Measurements from ENCODE around the gene NHERF1.

Gene NHERF1

GRCh38 chr17:74769856-74770497 is 21.5 kb downstream of the NHERF1 start:
- DNase-seq = no peak

GRCh38 chr17:74770498-74771318 is 22.3 kb downstream of the NHERF1 start:
- no peak for DNase-seq

- no peak for DNase-seq
Observed at GRCh38 chr17:74771319-74771914, 23.0 kb downstream of the NHERF1 start.

GRCh38 chr17:74772053-74772452 is 23.6 kb downstream of the NHERF1 start:
- DNase-seq = no peak

GRCh38 chr17:74773414-74773813 is 25.0 kb downstream of the NHERF1 start:
- no peak for DNase-seq

GRCh38 chr17:74773871-74774286 is 25.5 kb downstream of the NHERF1 start:
- DNase-seq = peak; percentile 85

- DNase-seq = no peak
Observed at GRCh38 chr17:74775409-74776043, 27.1 kb downstream of the NHERF1 start.

GRCh38 chr17:74776044-74776962 is 27.9 kb downstream of the NHERF1 start, which contains the start of gene NAT9:
Gene NAT9 (minus strand): TSS chr17:74776345. CDS start chr17:74775698, 647 bp downstream.
- peak; percentile 96 for DNase-seq

GRCh38 chr17:74776990-74777389 is 28.6 kb downstream of the NHERF1 start:
- no peak for DNase-seq

- no peak for DNase-seq
Observed at GRCh38 chr17:74777901-74778515, 29.6 kb downstream of the NHERF1 start.

- peak; percentile 27 for DNase-seq
Observed at GRCh38 chr17:74778960-74779359, 30.5 kb downstream of the NHERF1 start.

- no peak for DNase-seq
Observed at GRCh38 chr17:74779501-74779900, 31.1 kb downstream of the NHERF1 start.

GRCh38 chr17:74779948-74780400 is 31.5 kb downstream of the NHERF1 start:
- DNase-seq = no peak

- DNase-seq = peak; percentile 49
Observed at GRCh38 chr17:74780443-74781238, 32.2 kb downstream of the NHERF1 start.

GRCh38 chr17:74782571-74782970 is 34.1 kb downstream of the NHERF1 start:
- DNase-seq = no peak

GRCh38 chr17:74784125-74784810 is 35.8 kb downstream of the NHERF1 start:
- DNase-seq = no peak

- DNase-seq = no peak
Observed at GRCh38 chr17:74785096-74785980, 36.9 kb downstream of the NHERF1 start.

GRCh38 chr17:74785981-74786360 is 37.5 kb downstream of the NHERF1 start:
- DNase-seq = no peak

GRCh38 chr17:74786431-74787055 is 38.1 kb downstream of the NHERF1 start:
- no peak for DNase-seq
